H1 (cell line): Measurements from ENCODE around the gene NAPA. TPM values are rescaled to one million over a fixed set of nuclear protein-coding genes. Genes with fewer than 3 reads are reported as not detected.

Experiments used
- CTCF ChIA-PET: fragments of 300-600 bp; sonication (Branson Sonifier 250); formaldehyde crosslinking; loops from one replicate; lab custom pipeline; 2021; ENCODE audit not compliant: partially characterized antibody; lab: Charles Lee
- POLR2A ChIA-PET: fragments of 300-600 bp; sonication (Branson Sonifier 250); formaldehyde crosslinking; loops from one replicate; lab custom pipeline; 2021; ENCODE audit warnings: inconsistent platforms; ENCODE audit not compliant: partially characterized antibody; lab: Charles Lee
- DNase-seq, 2 experiments: peaks; one replicate each; pipeline versions ENCODE4 v3.0.0 to v3.0.0-alpha.2; 2010 to 2022; ENCODE audit warnings: low spot score in 2 of 2, low read depth in 1 of 2, mixed read lengths in 1 of 2
- FAIRE-seq: peaks from 2 replicates; lab custom pipeline; 2011; peaks lifted over from hg19 to GRCh38; lab: Jason Lieb, UNC
- H2AFZ ChIP-seq: 2 replicates; pipeline ENCODE4 v1.8.1; 2012; ENCODE audit warnings: low read length, inconsistent platforms
- H2AK5ac ChIP-seq: 2 replicates; pipeline ENCODE4 v1.6.1; 2013; ENCODE audit warnings: low read depth, low read length
- H2BK120ac ChIP-seq: replicated peaks from 2 replicates; pipeline ENCODE3; 2013; ENCODE audit warnings: low read depth, low read length, inconsistent platforms
- H2BK12ac ChIP-seq: 2 replicates; pipeline ENCODE4 v1.6.1; 2013; ENCODE audit warnings: low read depth, low read length
- H2BK15ac ChIP-seq: 2 replicates; pipeline ENCODE4 v1.6.1; 2013; ENCODE audit warnings: low read length
- H2BK20ac ChIP-seq: 2 replicates; pipeline ENCODE4 v1.6.1; 2013; ENCODE audit warnings: low read length
- H2BK5ac ChIP-seq: 2 replicates; pipeline ENCODE4 v1.6.1; 2013; ENCODE audit warnings: low read depth, low read length
- H3K14ac ChIP-seq: 2 replicates; pipeline ENCODE4 v1.6.1; 2013; ENCODE audit warnings: inconsistent platforms; ENCODE audit not compliant: insufficient read length
- H3K18ac ChIP-seq: 2 replicates; pipeline ENCODE4 v1.6.1; 2013; ENCODE audit warnings: low read length; ENCODE audit errors: extremely low read depth
- H3K23ac ChIP-seq: 2 replicates; pipeline ENCODE4 v1.6.1; 2013; ENCODE audit warnings: inconsistent platforms; ENCODE audit not compliant: insufficient read length
- H3K23me2 ChIP-seq: 2 replicates; pipeline ENCODE4 v1.6.1; 2013; ENCODE audit warnings: low read depth, low read length
- H3K27ac ChIP-seq: 2 replicates; pipeline ENCODE4 v1.6.1; 2011; ENCODE audit warnings: low read depth, low read length, inconsistent platforms
- H3K27me3 ChIP-seq, 4 experiments: replicated peaks in 1 of 4; 1 replicate in 1 of 4; 2 replicates in 3 of 4; pipeline versions ENCODE4 v1.6.1 to v1.8.1; 2011 to 2013; ENCODE audit warnings: low read length in 3 of 4, mild to moderate bottlenecking in 3 of 4, inconsistent platforms in 2 of 4, mixed read lengths in 2 of 4, moderate library complexity in 1 of 4; ENCODE audit not compliant: control insufficient read depth in 3 of 4, insufficient read depth in 3 of 4; ENCODE audit errors: extremely low read depth in 1 of 4
- H3K36me3 ChIP-seq, 4 experiments: 2 replicates each; pipeline versions ENCODE4 v1.6.1 to v1.8.1; 2011 to 2013; ENCODE audit warnings: mild to moderate bottlenecking in 4 of 4, low read length in 3 of 4, moderate library complexity in 2 of 4, control low read depth in 1 of 4, inconsistent platforms in 1 of 4; ENCODE audit not compliant: insufficient read depth in 4 of 4, control insufficient read depth in 2 of 4
- H3K4ac ChIP-seq: replicated peaks from 2 replicates; pipeline ENCODE3; 2013; ENCODE audit warnings: low read length, low read depth, mixed read lengths, inconsistent platforms; ENCODE audit not compliant: insufficient read length
- H3K4me1 ChIP-seq, 4 experiments: replicated peaks in 1 of 4; 1 replicate in 1 of 4; 2 replicates in 3 of 4; pipeline versions ENCODE4 v1.6.1 to v1.8.1; 2011 to 2013; ENCODE audit warnings: low read length in 3 of 4, inconsistent platforms in 2 of 4, mixed read lengths in 1 of 4; ENCODE audit not compliant: insufficient read depth in 4 of 4, control insufficient read depth in 3 of 4
- H3K4me2 ChIP-seq, 2 experiments: 2 replicates each; pipeline versions ENCODE4 v1.6.1 to v1.8.1; 2011 to 2013; ENCODE audit warnings: low read depth in 2 of 2, low read length in 2 of 2, control low read depth in 1 of 2, inconsistent platforms in 1 of 2, mild to moderate bottlenecking in 1 of 2; ENCODE audit not compliant: insufficient read depth in 1 of 2
- H3K4me3 ChIP-seq, 4 experiments: fragments of 200-600, 300-600 bp in 1 of 4; sonication (generic), shearing (Covaris generic), sonication (Bioruptor Twin) in 1 of 4; 2 replicates each; pipeline versions ENCODE4 v1.5.1 to v1.8.1; 2011 to 2016; ENCODE audit warnings: low read length in 4 of 4, low read depth in 3 of 4, control low read depth in 2 of 4, inconsistent platforms in 2 of 4, mild to moderate bottlenecking in 2 of 4, mixed read lengths in 1 of 4, moderate library complexity in 1 of 4; ENCODE audit not compliant: insufficient read depth in 2 of 4; ENCODE audit errors: extremely low read depth in 1 of 4
- H3K56ac ChIP-seq: replicated peaks from 2 replicates; pipeline ENCODE3; 2013; ENCODE audit warnings: low read depth, mild to moderate bottlenecking, mixed read lengths, low read length, inconsistent platforms; ENCODE audit not compliant: insufficient read length
- H3K79me1 ChIP-seq: 2 replicates; pipeline ENCODE4 v1.6.1; 2013; ENCODE audit warnings: low read depth, low read length, control low read depth
- H3K79me2 ChIP-seq, 2 experiments: 2 replicates each; pipeline versions ENCODE4 v1.6.1 to v1.8.1; 2012 to 2013; ENCODE audit warnings: low read length in 2 of 2, mild to moderate bottlenecking in 2 of 2, inconsistent platforms in 1 of 2; ENCODE audit not compliant: insufficient read depth in 2 of 2, control insufficient read depth in 1 of 2
- H3K9ac ChIP-seq, 4 experiments: replicated peaks in 1 of 4; 1 replicate in 1 of 4; 2 replicates in 3 of 4; pipeline versions ENCODE4 v1.6.1 to v1.8.1; 2011 to 2013; ENCODE audit warnings: low read depth in 3 of 4, low read length in 3 of 4, control low read depth in 2 of 4, mild to moderate bottlenecking in 2 of 4, moderate library complexity in 2 of 4, inconsistent platforms in 1 of 4; ENCODE audit errors: extremely low read depth in 1 of 4
- H3K9me3 ChIP-seq, 2 experiments: 2 replicates each; pipeline versions ENCODE4 v1.6.1 to v1.8.1; 2012 to 2013; ENCODE audit warnings: mild to moderate bottlenecking in 2 of 2, moderate library complexity in 2 of 2, control low read depth in 1 of 2, inconsistent platforms in 1 of 2, low read depth in 1 of 2, low read length in 1 of 2, mixed read lengths in 1 of 2; ENCODE audit not compliant: insufficient read depth in 2 of 2
- H4K20me1 ChIP-seq, 2 experiments: replicated peaks in 1 of 2; 2 replicates each; pipeline versions ENCODE3 to v1.8.1; 2011 to 2013; ENCODE audit warnings: inconsistent platforms in 2 of 2, low read length in 2 of 2, mild to moderate bottlenecking in 1 of 2; ENCODE audit not compliant: insufficient read depth in 2 of 2, control insufficient read depth in 1 of 2
- H4K5ac ChIP-seq: 2 replicates; pipeline ENCODE4 v1.6.1; 2013; ENCODE audit warnings: low read length, low read depth, mixed read lengths, inconsistent platforms; ENCODE audit not compliant: insufficient read length
- H4K8ac ChIP-seq: 2 replicates; pipeline ENCODE4 v1.8.0; 2013; ENCODE audit warnings: mild to moderate bottlenecking, moderate library complexity, low read length, inconsistent platforms; ENCODE audit not compliant: insufficient read depth; ENCODE audit errors: extremely low read depth
- H4K91ac ChIP-seq: replicated peaks from 2 replicates; pipeline ENCODE3; 2013; ENCODE audit warnings: low read length, mixed read lengths, inconsistent platforms; ENCODE audit not compliant: insufficient read length
- ATF3 ChIP-seq: IDR thresholded peaks from 2 replicates; pipeline ENCODE4 v1.6.1; 2011; ENCODE audit warnings: low read depth, mild to moderate bottlenecking, low read length; ENCODE audit not compliant: insufficient read depth
- CBX8 ChIP-seq: fragments of 300-800, 300-1000 bp; sonication (generic); IDR thresholded peaks from 2 replicates; pipeline ENCODE4 v1.7.1; 2016; ENCODE audit warnings: low read depth, low read length, borderline replicate concordance
- CHD2 ChIP-seq: IDR thresholded peaks from 2 replicates; pipeline ENCODE4 v1.6.1; 2012; ENCODE audit warnings: low read length, improper control_type of control experiment
- CTBP2 ChIP-seq: IDR thresholded peaks from 2 replicates; pipeline ENCODE4 v1.7.0; 2011; ENCODE audit warnings: borderline replicate concordance, mild to moderate bottlenecking, moderate library complexity, mixed read lengths, low read length; ENCODE audit not compliant: insufficient read depth, insufficient read length
- EP300 ChIP-seq, 2 experiments: IDR thresholded peaks; 1 replicate in 1 of 2; 2 replicates in 1 of 2; pipeline ENCODE4 v1.6.1; 2011 to 2012; ENCODE audit warnings: low read depth in 2 of 2, low read length in 2 of 2, mild to moderate bottlenecking in 2 of 2, borderline replicate concordance in 1 of 2, inconsistent platforms in 1 of 2, moderate library complexity in 1 of 2
- SUZ12 ChIP-seq: fragments of 200-600 bp; sonication (generic); IDR thresholded peaks from 2 replicates; pipeline ENCODE4 v1.6.1; 2012; ENCODE audit warnings: mild to moderate bottlenecking, inconsistent platforms, low read length, moderate library complexity, mixed read lengths
- TEAD4 ChIP-seq: IDR thresholded peaks from 2 replicates; pipeline ENCODE4 v1.6.1; 2012; ENCODE audit warnings: low read depth, low read length, inconsistent platforms, mixed read lengths
- WGBS, 2 experiments: shearing (Covaris generic) in 1 of 2; methylation state at CpG; one replicate each; pipeline versions ENCODE4 v1.1.6 to v1.1.7; 2013 to 2015; ENCODE audit warnings: low lambda C conversion rate in 2 of 2, mixed read lengths in 2 of 2, inconsistent platforms in 1 of 2, low coverage in 1 of 2, missing lambda C conversion rate in 1 of 2; ENCODE audit not compliant: insufficient replicate concordance in 2 of 2, insufficient coverage in 1 of 2, insufficient read length in 1 of 2; ENCODE audit errors: extremely low coverage in 1 of 2, missing lambda C conversion rate in 1 of 2; 5-methylcytosine and 5-hydroxymethylcytosine counted together
- polyA plus RNA-seq, 7 experiments: library from polyadenylated mRNA; depleted of rRNA in 3 of 7; stranded (reverse) in 5 of 7; unstranded in 2 of 7; fragments of >200 nt in 5 of 7; fragments of 200-250 nt in 2 of 7; gene quantifications; 1 replicate in 5 of 7; 2 replicates in 1 of 7; 4 replicates in 1 of 7; pipeline versions ENCODE4 v1.2.1 to v1.2.3, GENCODE V29; 2011 to 2013; ENCODE audit warnings: missing spikeins in 2 of 7, mixed read lengths in 2 of 7
- total RNA-seq: library from RNA; stranded (reverse); fragmentation: NEBNext Ultra II Directional; extraction: Animal tissue kit (Norgen Biotek cat#: 25700); gene quantifications from 2 replicates; pipeline ENCODE4 v1.2.1, GENCODE V29; 2021

The NAPA gene
- total and polyA plus RNA-seq, 2 of the 8 experiments (the other 6 are each of a cell fraction or from before 2014, with no cell fraction given), result 58.5 to 78.2 TPM

GRCh38 chr19:47520343-47520806 is 5.5 kb upstream of the NAPA start:
- CTCF ChIA-PET, result interaction anchor here (0.5 to 4.5 kb wide), 16 partner anchors 9 to 186 kb away, joined by 3 to 37 read pairs (median 4); partner anchors contain the start of gene KPTN
- H3K79me2 ChIP-seq, result no peaks in the 10 kb centered on the region
- peak overlapping the region; percentile 7; the same call in 1 of the 2 replicates for H2AFZ ChIP-seq
- no peak overlapping the region for H3K4me2 ChIP-seq
- no peaks in the 10 kb centered on the region for H4K20me1 ChIP-seq
- no peak for DNase-seq
- POLR2A ChIA-PET, result interaction anchor here (1.0 to 1.4 kb wide), 4 partner anchors 17 to 73 kb away, joined by 3 read pairs; no protein-coding TSS in a partner anchor
- no peak overlapping the region; the same call in 1 of the 2 replicates for H3K18ac ChIP-seq
- no peak overlapping the region for H3K27ac ChIP-seq
- H3K4ac ChIP-seq, result no peak overlapping the region
- H3K4me1 ChIP-seq, result peaks cover 0 to 5% (median 2%) of the 10 kb centered on the region in 4 experiments; a peak in 5 of 7 replicates
- H4K5ac ChIP-seq, result no peak overlapping the region
- H3K14ac ChIP-seq, result no peak overlapping the region
- H3K79me1 ChIP-seq, result 0 out of 2 replicates have a peak, but pooled peaks cover 2% of the 10 kb centered on the region
- peak overlapping the region; percentile 70 for H4K91ac ChIP-seq
- WGBS, 2 experiments, result 89% methylated on average over 10 of the region's 10 CpGs; no CpG with 5 or more reads in 1 of the 2 experiments
- H2BK12ac ChIP-seq, result no peak overlapping the region
- H3K56ac ChIP-seq, result no peak overlapping the region
- no peak for FAIRE-seq
- H2BK20ac ChIP-seq, result peak overlapping the region; percentile 61; the same call in 1 of the 2 replicates
- TF ChIP-seq CTBP2, result no peak
- TF ChIP-seq SUZ12, result no peak
- TF ChIP-seq EP300 (IDR thresholded peaks at IDR 0.05; ENCODE audit: borderline replicate concordance in 1 of 2, low read depth in 2 of 2, low read length in 2 of 2), result no peak
- no peak for TF ChIP-seq TEAD4
- TF ChIP-seq ATF3, result no peak
- TF ChIP-seq CHD2, result no peak
- no peak for TF ChIP-seq CBX8
- H2AK5ac ChIP-seq, result no peak overlapping the region
- no peak overlapping the region for H3K23ac ChIP-seq
- H3K36me3 ChIP-seq, result 0 out of 8 replicates have a peak, but pooled peaks cover 0 to 2% (median 0%) of the 10 kb centered on the region in 4 experiments
- no peak overlapping the region for H3K9ac ChIP-seq
- no peaks in the 10 kb centered on the region for H3K27me3 ChIP-seq
- no peaks in the 10 kb centered on the region for H3K9me3 ChIP-seq
- no peak overlapping the region for H2BK120ac ChIP-seq
- 0 out of 2 replicates have a peak overlapping the region, but pooled peaks have one; percentile 49 for H2BK5ac ChIP-seq
- 0 out of 2 replicates have a peak, but pooled peaks cover 2% of the 10 kb centered on the region for H3K23me2 ChIP-seq
- no peak overlapping the region for H3K4me3 ChIP-seq
- peak overlapping the region; percentile 31; the same call in 1 of the 2 replicates for H4K8ac ChIP-seq
- H2BK15ac ChIP-seq, result 0 out of 2 replicates have a peak overlapping the region, but pooled peaks have one; percentile 53
